Epithelial cell of proximal tubule (primary cell): ENCODE results near the gene RIOK2. TPM values are rescaled to one million over a fixed set of nuclear protein-coding genes. Genes with fewer than 3 reads are reported as not detected.

Experiments
- DNase-seq: peaks from one replicate; pipeline ENCODE4 v3.0.0-alpha.2; 2011; ENCODE audit warnings: low read depth
- H3K4me3 ChIP-seq: 2 replicates; pipeline ENCODE4 v1.5.1; 2011; ENCODE audit warnings: low read depth, mild to moderate bottlenecking, low read length
- CTCF ChIP-seq: conservative IDR thresholded peaks from 2 replicates; pipeline ENCODE4 v1.5.1; 2012; ENCODE audit warnings: low read depth, mild to moderate bottlenecking, low read length
- total RNA-seq: library from RNA; depleted of rRNA; stranded (reverse); fragments of >200 nt; gene quantifications from 2 replicates; pipeline ENCODE4 v1.2.3, GENCODE V29; 2015

The RIOK2 gene
- total RNA-seq, result 10.4 and 48.8 TPM in 2 replicates

DNA sequence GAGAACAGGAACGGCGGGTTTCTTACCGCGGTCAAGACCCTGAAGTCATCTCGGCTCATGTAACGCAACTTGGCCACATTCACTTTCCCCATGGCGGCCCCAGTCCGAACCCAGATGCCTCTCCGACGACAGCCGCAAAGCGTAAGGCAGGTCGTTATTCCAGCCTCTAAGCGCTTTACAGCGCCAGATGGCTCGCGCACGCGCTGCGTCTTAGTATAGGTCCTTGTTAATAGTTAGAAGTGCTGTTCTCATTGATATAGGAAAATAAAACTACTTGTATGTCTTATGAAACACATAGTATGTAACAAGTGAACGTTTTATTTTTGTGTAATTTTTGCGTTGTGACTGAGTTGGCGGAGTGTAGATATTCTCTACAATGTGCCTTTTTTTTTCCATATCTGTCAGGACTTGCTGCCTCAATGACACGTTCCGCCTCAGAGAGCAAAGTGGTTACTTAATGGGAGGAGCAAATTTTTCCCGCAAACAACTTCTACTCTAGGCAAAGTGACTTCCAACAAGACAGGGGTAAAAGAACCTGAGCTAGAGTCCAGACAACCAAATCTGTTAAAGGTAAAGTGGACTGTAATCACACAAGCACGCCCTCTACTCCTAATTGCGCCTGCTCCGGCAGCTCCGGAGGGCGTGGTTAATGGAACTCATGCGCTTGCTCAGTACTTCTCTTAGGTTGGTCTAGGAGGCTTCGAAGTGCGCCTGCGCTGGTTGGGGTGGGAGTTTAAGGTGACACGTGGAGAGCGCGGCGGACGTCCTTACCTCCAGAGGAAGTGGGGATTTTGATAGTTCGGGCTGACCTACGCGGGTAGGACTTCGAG lies at the start of gene RIOK2:
Gene RIOK2 (minus strand): TSS at position 148 of the 830 bp plus-strand sequence. CDS start 56 bp downstream, at position 92.
- DNase-seq, result peak; percentile 90
- H3K4me3 ChIP-seq, result peak within 1 kb of the TSS; percentile 94
- TF ChIP-seq CTCF, result peak; percentile 2

GRCh38 chr5:97231025-97231636 lies 48.1 kb upstream of the RIOK2 start:
- peak; percentile 89 for TF ChIP-seq CTCF
- DNase-seq, result peak; percentile 32
- no peak overlapping the region for H3K4me3 ChIP-seq

DNA sequence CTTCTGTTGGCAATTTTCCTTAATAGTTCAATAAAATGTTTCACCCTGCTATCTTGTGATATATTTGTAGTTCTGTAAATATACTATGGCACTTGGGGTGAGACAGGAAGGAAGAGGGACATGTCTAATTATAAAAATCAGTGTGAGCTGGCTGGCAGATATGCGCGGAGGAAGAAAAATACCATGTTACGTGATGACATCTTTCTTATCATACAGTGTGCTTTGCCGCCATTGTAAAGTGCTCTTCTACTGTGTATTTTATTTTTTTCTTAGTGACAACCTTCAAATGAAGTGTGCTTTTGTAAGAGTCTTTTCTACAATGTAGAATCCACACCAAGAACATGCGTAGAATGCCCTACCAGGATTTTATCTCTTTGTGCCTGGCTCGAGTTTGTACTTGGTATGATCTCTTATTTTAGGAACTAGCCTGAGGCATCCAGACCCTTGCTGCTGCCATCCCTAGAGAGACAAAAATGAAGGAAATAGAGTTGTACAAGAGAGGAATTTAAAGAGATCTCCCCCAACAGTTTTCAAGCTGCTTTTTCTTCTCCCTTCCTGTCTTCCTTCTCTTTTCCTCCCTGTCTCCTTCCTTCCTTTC lies 46.7 kb upstream of the RIOK2 start:
- TF ChIP-seq CTCF, result no peak
- no peak overlapping the region for H3K4me3 ChIP-seq
- no peak for DNase-seq

- H3K4me3 ChIP-seq, result no peak overlapping the region
- no peak for TF ChIP-seq CTCF
- no peak for DNase-seq
These were observed 46.1 kb upstream of the RIOK2 start for GRCh38 chr5:97229196-97229595.

DNA sequence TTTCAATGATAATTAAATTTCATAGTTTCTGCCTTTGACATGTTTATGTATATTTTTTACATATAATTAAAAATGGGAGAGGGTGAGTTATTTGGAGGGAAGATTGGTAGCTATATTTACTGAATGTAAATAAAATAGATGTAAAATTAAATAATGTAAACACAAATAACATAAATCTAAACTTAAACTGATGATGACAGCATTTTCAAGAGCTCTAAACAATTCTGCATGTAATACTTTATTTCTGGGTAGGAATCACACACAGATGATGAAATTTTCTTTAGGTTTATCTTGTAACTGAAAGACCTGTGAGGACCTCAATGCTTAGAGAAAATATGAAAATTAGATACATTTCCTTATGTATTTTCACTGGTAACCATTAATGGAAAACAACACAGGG lies 42.2 kb upstream of the RIOK2 start:
- no peak for TF ChIP-seq CTCF
- no peak overlapping the region for H3K4me3 ChIP-seq
- no peak for DNase-seq

DNA sequence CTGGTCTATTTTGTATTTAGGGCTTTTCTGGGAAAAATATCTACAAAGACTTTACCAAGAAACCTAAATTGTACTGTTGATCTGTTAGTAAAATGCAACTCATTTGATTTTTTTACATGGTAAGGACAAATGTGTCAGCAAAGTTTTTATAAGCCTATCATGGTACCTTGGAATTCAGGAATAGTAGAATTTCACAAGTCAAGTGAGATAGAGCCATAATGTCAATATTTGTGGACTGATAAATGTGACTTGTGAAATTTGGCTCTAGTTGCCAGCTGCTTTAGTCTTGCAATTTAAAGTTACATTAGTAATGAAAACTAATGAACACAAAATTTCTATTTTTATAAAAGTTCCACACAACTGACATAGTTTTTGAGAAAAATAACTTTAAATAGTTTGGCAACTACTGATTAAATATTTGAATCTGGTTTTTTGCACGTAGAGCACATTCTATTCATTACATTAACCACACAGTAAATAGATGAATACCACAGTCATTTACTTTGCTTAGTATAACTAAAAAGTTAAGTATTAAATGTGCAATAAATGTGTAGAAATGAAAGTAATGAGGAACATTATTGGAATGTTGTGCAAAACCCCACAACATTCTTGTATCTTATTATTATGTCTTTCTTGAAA lies 41.2 kb upstream of the RIOK2 start:
- DNase-seq, result no peak
- H3K4me3 ChIP-seq, result no peak overlapping the region
- TF ChIP-seq CTCF, result no peak
